ENCODE measurements around the gene TSBP1.
"Not testable (repeated sequence)": the region's sequence is repeated elsewhere in the genome, so short reads cannot be mapped to it uniquely, and the experiment has no call there.

Gene TSBP1

DNA sequence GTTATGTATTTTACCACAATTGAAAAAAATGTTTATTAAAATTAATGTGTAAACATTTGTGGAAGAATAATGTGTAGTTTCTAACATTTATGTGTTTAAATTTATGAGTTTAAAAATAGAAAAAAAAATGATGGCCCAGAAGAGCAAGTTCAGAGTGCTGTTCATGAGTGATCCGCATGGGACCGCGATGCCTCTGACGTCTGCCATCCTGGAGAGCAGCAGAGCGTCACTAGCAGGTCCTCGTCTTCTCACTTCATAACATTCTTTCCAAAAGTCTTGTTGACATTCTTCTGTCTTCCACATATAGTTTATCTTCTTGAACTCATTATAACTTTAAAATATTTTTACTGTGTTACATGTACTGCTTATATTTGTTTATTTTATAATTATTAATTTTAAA, 19.8 kb upstream of the TSBP1 start:
- no peak overlapping the region for H3K4me3 Mint-ChIP-seq
- no peaks in the 10 kb centered on the region for H3K36me3 Mint-ChIP-seq
- peaks cover 10% of the 10 kb centered on the region for H3K27me3 Mint-ChIP-seq
- no peaks in the 10 kb centered on the region for H3K4me1 Mint-ChIP-seq (ENCODE audit: low read depth)
- H3K9me3 Mint-ChIP-seq (ENCODE audit: low read depth): no peaks in the 10 kb centered on the region
- H3K27ac Mint-ChIP-seq: no peak overlapping the region

DNA sequence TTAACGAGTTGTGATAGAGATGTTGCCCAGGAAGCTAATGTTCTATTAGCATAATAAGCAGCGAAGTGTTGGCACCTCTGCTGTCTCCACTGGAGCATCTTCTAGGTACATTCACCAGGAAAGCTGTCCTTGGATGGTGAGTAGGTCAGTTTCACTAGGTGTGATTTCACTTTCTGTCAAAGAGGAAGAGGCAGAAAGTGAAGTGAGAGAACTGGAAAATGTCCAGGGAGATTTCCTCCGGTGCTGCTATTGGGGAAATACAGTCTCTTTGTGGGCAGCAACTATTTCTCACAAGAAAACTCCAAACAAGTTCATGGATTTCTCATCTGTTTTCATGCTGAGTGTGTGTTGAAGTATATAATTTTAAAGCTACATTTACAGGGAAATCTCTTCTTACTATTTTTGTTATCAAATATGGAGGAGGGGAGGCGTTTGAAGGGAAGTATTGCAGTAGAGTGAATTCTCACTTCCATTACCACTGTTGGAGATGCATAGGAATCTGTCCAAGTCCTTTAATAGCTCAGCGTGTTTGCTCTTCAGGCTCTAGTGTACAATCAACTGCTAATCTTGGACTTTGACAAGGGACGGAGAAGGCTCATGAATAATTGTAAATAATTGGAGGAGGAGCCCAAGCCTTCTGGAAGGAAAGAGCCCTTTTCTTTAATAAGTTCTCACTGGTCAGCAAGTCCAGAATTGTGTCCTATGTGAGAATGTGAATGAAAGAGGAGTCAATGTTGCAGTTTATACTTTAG, 16.1 kb upstream of the TSBP1 start:
- Mint-ChIP-seq H3K27ac (no peak overlapping the region), H3K36me3 (no peaks in the 10 kb centered on the region)

DNA sequence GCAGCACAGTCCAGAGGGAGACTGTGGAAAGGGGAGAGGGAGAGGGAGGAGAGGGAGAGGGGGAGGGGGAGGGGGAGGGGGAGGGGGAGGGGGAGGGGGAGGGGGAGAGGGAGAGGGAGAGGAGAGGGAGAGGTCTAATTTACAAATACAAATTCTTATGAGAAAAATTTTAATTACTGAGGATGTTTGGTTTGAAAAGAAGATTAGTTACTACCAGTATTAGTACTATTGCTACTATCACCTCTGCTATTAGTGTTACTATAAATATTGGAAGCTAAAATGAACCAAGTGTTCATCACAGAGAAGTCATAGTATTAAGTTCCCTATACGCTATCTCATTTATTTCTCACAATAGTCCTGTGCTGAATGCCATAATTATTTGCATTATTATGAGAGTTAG, 14.3 kb upstream of the TSBP1 start:
- H3K27ac Mint-ChIP-seq: no peak overlapping the region
- no peak overlapping the region for H3K4me3 Mint-ChIP-seq
- H3K36me3 Mint-ChIP-seq: no peaks in the 10 kb centered on the region
- H3K9me3 Mint-ChIP-seq (ENCODE audit: low read depth): no peaks in the 10 kb centered on the region
- no peaks in the 10 kb centered on the region for H3K4me1 Mint-ChIP-seq (ENCODE audit: low read depth)
- peaks cover 11% of the 10 kb centered on the region for H3K27me3 Mint-ChIP-seq

More for the DNA sequence above, 16.1 kb upstream of the TSBP1 start:
- H3K9me3 Mint-ChIP-seq (ENCODE audit: low read depth): no peaks in the 10 kb centered on the region
- no peak overlapping the region for H3K4me3 Mint-ChIP-seq
- no peaks in the 10 kb centered on the region for H3K4me1 Mint-ChIP-seq (ENCODE audit: low read depth)
- peaks cover 12% of the 10 kb centered on the region for H3K27me3 Mint-ChIP-seq

DNA sequence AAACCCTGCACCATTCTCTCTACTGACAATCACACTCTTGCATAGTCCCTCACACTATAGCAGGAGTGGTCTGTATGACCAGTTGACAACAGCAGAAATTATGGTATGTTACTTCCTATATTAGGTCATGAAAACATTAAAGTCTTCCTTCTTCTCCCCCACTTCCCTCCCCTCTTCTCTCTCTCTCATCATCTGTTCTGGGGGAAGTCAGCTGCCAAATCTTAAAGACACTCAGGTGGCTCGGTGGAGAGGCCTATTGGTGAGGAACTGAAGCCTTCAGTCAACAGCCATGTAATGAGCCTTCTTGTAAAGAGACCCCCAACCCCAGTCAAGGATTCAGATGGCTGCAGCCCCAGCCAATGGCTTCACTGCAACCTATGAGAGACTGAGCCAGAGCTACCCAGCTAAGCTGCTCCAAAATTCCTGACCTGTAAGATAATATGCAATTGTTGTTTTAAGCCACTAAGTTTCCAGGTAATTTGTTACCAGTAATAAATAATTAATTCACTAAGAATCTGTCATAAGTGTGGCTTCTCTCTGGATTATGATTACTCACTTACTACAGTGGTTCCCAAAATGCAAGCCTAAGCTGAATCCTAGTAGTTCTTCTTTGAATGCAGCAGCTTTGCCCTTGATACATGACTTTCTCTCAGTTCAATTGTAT, 11.2 kb upstream of the TSBP1 start:
- Mint-ChIP-seq H3K4me1 (ENCODE audit: low read depth) (no peaks in the 10 kb centered on the region), H3K4me3 (no peak overlapping the region), H3K9me3 (ENCODE audit: low read depth) (no peaks in the 10 kb centered on the region), H3K27me3 (peaks cover 6% of the 10 kb centered on the region), H3K27ac (no peak overlapping the region), H3K36me3 (no peaks in the 10 kb centered on the region)

DNA sequence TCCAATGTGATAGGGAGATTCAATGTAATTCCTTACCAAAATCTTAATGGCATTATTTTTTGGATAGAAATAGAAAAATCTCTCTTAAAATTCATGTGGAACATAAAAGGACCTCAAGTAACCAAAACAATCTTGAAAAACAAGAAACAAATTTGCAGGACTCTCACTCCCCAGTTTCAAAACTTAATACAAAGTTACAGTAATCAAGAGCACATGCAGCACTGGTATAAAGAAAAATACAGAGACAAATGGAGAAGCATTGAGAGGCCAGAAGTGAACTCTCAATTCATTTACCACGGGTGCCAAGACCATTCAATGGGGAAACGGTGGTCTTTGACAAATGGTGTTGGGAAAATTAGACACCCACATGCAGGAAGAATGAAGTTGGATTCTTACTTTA, 7.8 kb upstream of the TSBP1 start:
- Mint-ChIP-seq H3K4me3 (no peak overlapping the region), H3K27ac (no peak overlapping the region), H3K4me1 (ENCODE audit: low read depth) (no peaks in the 10 kb centered on the region), H3K36me3 (no peaks in the 10 kb centered on the region), H3K27me3 (peaks cover 9% of the 10 kb centered on the region), H3K9me3 (ENCODE audit: low read depth) (no peaks in the 10 kb centered on the region)

DNA sequence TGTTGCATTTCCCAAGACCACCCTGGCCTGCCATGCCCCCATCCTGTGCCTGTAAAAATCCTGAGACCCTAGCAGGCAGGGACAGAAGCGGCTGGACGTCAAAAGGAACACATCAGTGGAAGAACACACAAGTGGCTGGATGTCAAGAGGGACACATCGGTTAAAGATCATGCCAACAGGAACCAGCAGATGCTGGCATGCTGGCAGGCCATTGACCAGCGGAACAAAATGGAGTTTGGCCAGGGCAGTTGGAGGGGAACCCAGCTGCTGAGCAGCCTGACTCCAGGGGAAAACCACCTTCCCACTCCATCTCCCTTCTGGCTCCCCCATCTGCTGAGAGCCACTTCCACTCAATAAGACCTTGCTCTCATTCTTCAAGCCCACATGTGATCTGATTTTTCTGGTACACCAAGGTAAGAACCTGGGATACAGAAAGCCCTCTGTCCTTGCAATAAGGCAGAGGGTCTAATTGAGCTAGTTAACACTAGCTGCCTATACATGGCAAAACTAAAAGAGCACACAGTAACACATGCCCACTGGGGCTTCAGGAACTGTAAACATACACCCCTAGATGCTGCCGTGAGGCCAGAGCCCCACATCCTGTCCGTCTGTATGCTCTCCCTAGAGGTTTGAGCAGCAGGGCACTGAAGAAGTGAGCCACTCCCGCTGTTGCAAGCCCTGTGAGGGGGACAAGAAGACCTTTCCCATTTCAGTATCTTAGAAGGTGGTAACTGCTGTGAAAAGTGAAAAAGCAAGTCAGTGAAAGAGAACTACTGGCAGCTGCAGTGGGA, 4.2 kb upstream of the TSBP1 start:
- Mint-ChIP-seq H3K4me1 (ENCODE audit: low read depth) (no peaks in the 10 kb centered on the region), H3K27me3 (peaks cover 12% of the 10 kb centered on the region)

DNA sequence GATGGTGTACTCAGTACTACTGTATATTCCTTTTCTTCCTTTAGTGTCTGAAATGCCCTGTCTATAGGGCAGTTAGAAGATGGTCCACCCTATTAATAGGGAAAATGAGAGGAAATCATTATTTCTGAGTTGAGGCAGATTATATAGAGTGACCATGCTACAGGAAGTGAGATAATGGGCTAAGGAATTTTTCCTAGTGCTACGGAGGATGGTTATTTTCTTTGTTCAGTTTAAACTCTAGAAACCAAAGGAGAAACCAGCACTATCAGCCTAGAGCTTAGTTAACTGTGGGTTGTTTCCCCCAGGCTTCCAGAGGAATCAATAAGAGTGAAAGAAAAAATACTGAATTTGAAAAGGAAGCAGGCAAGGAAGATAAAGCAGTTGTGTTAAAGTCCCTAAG, 474 bp downstream of the TSBP1 start:
- H3K27ac Mint-ChIP-seq: no peak overlapping the region
- H3K9me3 Mint-ChIP-seq (ENCODE audit: low read depth): no peaks in the 10 kb centered on the region
- H3K27me3 Mint-ChIP-seq: peaks cover 18% of the 10 kb centered on the region
- no peaks in the 10 kb centered on the region for H3K36me3 Mint-ChIP-seq
- no peak overlapping the region for H3K4me3 Mint-ChIP-seq
- H3K4me1 Mint-ChIP-seq (ENCODE audit: low read depth): no peaks in the 10 kb centered on the region

More for the DNA sequence above, 4.2 kb upstream of the TSBP1 start:
- no peak overlapping the region for H3K4me3 Mint-ChIP-seq
- H3K36me3 Mint-ChIP-seq: no peaks in the 10 kb centered on the region
- no peaks in the 10 kb centered on the region for H3K9me3 Mint-ChIP-seq (ENCODE audit: low read depth)
- no peak overlapping the region for H3K27ac Mint-ChIP-seq

DNA sequence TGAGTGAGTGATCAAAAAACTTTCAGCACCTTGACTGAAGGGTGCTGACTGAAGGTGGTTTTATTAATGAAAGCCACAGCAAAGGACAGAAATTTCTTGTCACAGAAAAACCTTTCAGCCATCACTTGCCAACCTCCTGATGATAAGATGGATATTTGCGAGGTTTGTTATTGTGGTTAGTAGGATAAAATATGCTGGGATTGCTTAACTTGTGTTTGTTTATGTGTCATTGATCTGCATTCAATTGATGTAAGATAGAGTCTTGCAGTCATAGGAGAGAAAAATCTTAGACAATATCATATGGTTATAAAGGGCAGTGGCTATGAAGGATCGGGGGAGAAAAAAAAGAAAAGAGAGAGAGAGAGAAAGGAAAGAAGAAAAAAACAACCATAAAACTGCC, 1.2 kb downstream of the TSBP1 start:
- H3K27me3 Mint-ChIP-seq: peaks cover 21% of the 10 kb centered on the region
- H3K36me3 Mint-ChIP-seq: no peaks in the 10 kb centered on the region
- no peaks in the 10 kb centered on the region for H3K9me3 Mint-ChIP-seq (ENCODE audit: low read depth)
- no peak overlapping the region for H3K27ac Mint-ChIP-seq
- no peak overlapping the region for H3K4me3 Mint-ChIP-seq
- H3K4me1 Mint-ChIP-seq (ENCODE audit: low read depth): no peaks in the 10 kb centered on the region

DNA sequence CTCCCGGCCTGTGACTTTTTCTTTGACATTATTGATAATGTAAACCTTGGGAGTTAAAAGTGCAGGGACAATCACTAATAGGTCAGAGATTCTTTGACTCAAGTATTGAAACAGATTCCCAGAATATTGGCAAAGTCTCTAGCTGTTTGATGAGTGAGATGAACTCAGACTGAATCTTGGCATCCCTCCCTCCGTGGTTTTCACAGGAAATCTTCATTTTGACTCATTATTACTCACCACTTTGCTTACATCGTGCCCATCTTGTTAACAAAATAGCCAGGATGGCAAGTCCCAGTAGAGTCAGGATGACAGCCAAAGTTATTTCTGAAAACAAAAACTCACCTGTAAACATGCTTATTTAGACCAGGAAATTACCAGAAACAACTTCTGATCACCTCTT, 2.0 kb downstream of the TSBP1 start:
- H3K4me3 Mint-ChIP-seq: no peak overlapping the region

DNA sequence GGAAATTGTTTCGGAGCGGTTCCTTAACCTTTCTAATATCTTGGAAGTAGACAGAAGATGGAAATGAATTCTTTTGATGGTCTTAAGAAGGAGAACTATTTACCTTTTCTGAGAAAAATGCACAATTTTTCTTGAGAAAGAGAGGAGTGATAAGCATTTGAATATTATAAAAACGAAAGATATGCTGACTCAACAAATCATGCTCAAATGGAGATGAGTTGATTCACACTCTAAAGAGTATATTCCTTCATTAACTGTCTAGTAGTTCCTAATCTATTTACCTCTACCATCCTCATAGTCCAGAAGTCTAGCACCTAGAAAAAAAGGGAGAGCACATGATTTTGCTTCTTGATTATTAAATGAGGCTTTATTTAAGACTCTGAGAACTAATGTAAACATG, 4.1 kb downstream of the TSBP1 start:
- H3K27ac Mint-ChIP-seq: no peak overlapping the region
- peaks cover 24% of the 10 kb centered on the region for H3K27me3 Mint-ChIP-seq
- no peaks in the 10 kb centered on the region for H3K36me3 Mint-ChIP-seq
- no peak overlapping the region for H3K4me3 Mint-ChIP-seq
- H3K4me1 Mint-ChIP-seq (ENCODE audit: low read depth): no peaks in the 10 kb centered on the region
- H3K9me3 Mint-ChIP-seq (ENCODE audit: low read depth): no peaks in the 10 kb centered on the region

More for the DNA sequence above, 2.0 kb downstream of the TSBP1 start:
- Mint-ChIP-seq H3K4me1 (ENCODE audit: low read depth) (no peaks in the 10 kb centered on the region), H3K36me3 (no peaks in the 10 kb centered on the region), H3K9me3 (ENCODE audit: low read depth) (no peaks in the 10 kb centered on the region), H3K27ac (no peak overlapping the region), H3K27me3 (peaks cover 24% of the 10 kb centered on the region)

DNA sequence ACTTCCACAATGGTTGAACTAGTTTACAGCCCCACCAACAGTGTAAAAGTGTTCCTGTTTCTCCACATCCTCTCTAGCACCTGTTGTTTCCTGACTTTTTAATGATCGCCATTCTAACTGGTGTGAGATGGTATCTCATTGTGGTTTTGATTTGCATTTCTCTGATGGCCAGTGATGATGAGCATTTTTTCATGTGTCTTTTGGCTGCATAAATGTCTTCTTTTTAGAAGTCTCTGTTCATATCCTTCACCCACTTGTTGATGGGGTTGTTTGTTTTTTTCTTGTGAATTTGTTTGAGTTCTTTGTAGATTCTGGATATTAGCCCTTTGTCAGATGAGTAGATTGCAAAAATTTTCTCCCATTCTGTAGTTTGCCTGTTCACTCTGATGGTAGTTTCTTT, 12.5 kb downstream of the TSBP1 start:
- H3K4me1 Mint-ChIP-seq (ENCODE audit: low read depth); H3K36me3 Mint-ChIP-seq; H3K27me3 Mint-ChIP-seq; H3K9me3 Mint-ChIP-seq (ENCODE audit: low read depth); H3K27ac Mint-ChIP-seq; H3K4me3 Mint-ChIP-seq: not testable (repeated sequence)

DNA sequence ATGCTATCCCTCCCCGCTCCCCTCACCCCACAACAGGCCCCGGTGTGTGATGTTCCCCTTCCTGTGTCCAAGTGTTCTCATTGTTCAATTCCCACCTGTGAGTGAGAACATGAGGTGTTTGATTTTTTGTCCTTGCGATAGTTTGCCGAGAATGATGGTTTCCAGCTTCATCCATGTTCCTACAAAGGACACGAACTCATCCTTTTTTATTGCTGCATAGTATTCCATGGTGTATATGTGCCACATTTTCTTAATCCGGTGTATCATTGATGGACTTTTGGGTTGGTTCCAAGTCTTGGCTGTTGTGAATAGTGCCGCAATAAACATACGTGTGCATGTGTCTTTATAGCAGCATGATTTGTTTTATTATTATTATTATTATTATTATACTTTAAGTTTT, 13.2 kb downstream of the TSBP1 start:
- H3K4me3 Mint-ChIP-seq; H3K27me3 Mint-ChIP-seq; H3K36me3 Mint-ChIP-seq; H3K27ac Mint-ChIP-seq; H3K4me1 Mint-ChIP-seq (ENCODE audit: low read depth); H3K9me3 Mint-ChIP-seq (ENCODE audit: low read depth): not testable (repeated sequence)

DNA sequence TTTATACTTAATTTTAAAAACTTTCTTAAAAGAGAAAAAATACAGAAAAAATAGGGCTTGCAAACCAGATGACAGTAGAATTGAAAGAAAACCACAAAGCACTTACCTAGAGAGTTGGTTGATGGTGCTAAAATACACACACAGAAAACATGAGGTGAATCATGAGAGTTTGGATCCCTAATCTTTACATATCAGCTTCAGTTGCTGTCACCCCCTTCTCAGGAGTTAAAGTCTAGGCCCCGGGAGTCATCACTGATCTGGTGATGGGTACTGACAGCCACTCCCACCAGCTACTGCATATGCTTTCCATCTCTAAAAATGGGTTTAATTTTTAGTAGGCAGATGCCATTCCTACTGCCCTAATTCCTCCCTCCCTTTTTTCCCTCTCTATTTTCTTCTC, 16.7 kb downstream of the TSBP1 start:
- no peaks in the 10 kb centered on the region for H3K4me1 Mint-ChIP-seq (ENCODE audit: low read depth)
- peaks cover 1% of the 10 kb centered on the region for H3K27me3 Mint-ChIP-seq
- no peak overlapping the region for H3K4me3 Mint-ChIP-seq
- H3K9me3 Mint-ChIP-seq (ENCODE audit: low read depth): no peaks in the 10 kb centered on the region
- no peak overlapping the region for H3K27ac Mint-ChIP-seq
- no peaks in the 10 kb centered on the region for H3K36me3 Mint-ChIP-seq

DNA sequence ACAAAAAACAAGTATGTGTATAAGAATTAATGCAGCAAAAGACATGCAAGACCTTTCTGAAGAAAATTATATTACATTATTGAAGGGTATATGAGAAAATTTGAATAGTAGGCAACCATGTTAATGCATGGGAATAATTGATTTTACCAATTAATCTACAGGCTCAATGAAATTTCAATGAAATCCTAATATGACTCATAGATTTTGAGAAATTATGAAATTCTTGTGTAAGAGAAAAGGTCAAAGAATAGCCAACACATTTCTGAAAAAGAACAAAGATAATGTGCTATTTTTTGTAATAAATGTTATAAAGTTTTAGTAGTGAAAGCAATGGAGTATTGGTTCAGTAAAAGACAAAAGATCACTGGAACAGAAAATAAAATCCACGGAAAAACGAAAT, 18.4 kb downstream of the TSBP1 start:
- H3K27ac Mint-ChIP-seq: no peak overlapping the region
- no peaks in the 10 kb centered on the region for H3K36me3 Mint-ChIP-seq
- H3K27me3 Mint-ChIP-seq: peaks cover 4% of the 10 kb centered on the region
- no peak overlapping the region for H3K4me3 Mint-ChIP-seq
- H3K4me1 Mint-ChIP-seq (ENCODE audit: low read depth): no peaks in the 10 kb centered on the region
- H3K9me3 Mint-ChIP-seq (ENCODE audit: low read depth): no peaks in the 10 kb centered on the region

DNA sequence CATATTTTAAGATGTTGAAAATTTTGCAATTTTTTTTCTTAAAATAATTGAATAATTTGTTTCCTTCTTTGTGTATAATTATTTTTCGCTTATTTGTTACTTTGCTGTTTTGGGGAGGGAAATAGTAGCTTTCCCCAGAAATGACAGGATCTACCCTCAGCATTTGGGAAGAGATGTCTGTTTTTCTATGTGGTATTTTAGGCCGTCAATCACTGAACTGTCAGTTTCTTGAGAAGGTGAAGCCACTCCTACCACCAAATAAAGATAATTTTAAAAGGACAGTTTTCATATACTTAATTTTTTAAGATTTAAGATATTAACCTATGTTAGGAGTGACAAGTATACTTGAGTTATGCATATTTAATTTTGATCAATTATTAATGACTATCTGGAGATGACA, 31.5 kb downstream of the TSBP1 start:
- Mint-ChIP-seq H3K4me3 (no peak overlapping the region), H3K4me1 (ENCODE audit: low read depth) (peaks cover 6% of the 10 kb centered on the region), H3K27me3 (peaks cover 2% of the 10 kb centered on the region), H3K9me3 (ENCODE audit: low read depth) (no peaks in the 10 kb centered on the region), H3K36me3 (no peaks in the 10 kb centered on the region), H3K27ac (no peak overlapping the region)

All from activated naive CD8-positive, alpha-beta T cell (primary cell).